ENCODE measurements around the gene TMEM37. TPM values are rescaled to one million over a fixed set of nuclear protein-coding genes. Genes with fewer than 3 reads are reported as not detected.
A peak's percentile ranks its signal among the peaks of the same experiment; 100 is the strongest.

The TMEM37 gene
- total RNA-seq, 1 experiment from 2014 or later: 9.6 TPM

GRCh38 chr2:119475225-119475856 lies 43.7 kb downstream of the TMEM37 start:
- CTCF ChIA-PET: interaction anchor here (0.6 to 3.9 kb wide), 20 partner anchors 10 to 700 kb away, joined by 3 to 145 read pairs (median 8); partner anchors contain the start of genes C2orf76, DBI and TMEM37
- Mint-ChIP-seq H3K27ac (no peak overlapping the region), H3K4me1 (peaks cover 13% of the 10 kb centered on the region), H3K36me3 (no peaks in the 10 kb centered on the region), H3K4me3 (no peak overlapping the region), H3K27me3 (ENCODE audit: low read depth) (no peaks in the 10 kb centered on the region), H3K9me3 (no peaks in the 10 kb centered on the region)
- POLR2A ChIA-PET: no interaction called here
- peak; percentile 61; the same call in 1 of the 2 replicates for TF ChIP-seq ZNF423 (CRISPR knock-in tag; IDR thresholded peaks at IDR 0.05)
- peak; percentile 93; the same call in 1 of the 2 replicates for TF ChIP-seq HMGA2 (CRISPR knock-in tag; IDR thresholded peaks at IDR 0.05)
- TF ChIP-seq, protein P1, sequence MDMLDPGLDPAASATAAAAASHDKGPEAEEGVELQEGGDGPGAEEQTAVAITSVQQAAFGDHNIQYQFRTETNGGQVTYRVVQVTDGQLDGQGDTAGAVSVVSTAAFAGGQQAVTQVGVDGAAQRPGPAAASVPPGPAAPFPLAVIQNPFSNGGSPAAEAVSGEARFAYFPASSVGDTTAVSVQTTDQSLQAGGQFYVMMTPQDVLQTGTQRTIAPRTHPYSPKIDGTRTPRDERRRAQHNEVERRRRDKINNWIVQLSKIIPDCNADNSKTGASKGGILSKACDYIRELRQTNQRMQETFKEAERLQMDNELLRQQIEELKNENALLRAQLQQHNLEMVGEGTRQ (CRISPR knock-in tag; IDR thresholded peaks at IDR 0.05): peak; percentile 76
- TF ChIP-seq ELF4 (CRISPR knock-in tag; IDR thresholded peaks at IDR 0.05; ENCODE audit: low read depth): no peak
- TF ChIP-seq, protein P2, sequence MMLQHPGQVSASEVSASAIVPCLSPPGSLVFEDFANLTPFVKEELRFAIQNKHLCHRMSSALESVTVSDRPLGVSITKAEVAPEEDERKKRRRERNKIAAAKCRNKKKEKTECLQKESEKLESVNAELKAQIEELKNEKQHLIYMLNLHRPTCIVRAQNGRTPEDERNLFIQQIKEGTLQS (CRISPR knock-in tag; conservative IDR thresholded peaks at IDR 0.05): no peak
- TF ChIP-seq, protein P3, sequence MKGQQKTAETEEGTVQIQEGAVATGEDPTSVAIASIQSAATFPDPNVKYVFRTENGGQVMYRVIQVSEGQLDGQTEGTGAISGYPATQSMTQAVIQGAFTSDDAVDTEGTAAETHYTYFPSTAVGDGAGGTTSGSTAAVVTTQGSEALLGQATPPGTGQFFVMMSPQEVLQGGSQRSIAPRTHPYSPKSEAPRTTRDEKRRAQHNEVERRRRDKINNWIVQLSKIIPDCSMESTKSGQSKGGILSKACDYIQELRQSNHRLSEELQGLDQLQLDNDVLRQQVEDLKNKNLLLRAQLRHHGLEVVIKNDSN (CRISPR knock-in tag; IDR thresholded peaks at IDR 0.05): peak; percentile 76
- ATAC-seq (peak; percentile 31), DNase-seq (ENCODE audit: low spot score) (peak; percentile 43)

DNA sequence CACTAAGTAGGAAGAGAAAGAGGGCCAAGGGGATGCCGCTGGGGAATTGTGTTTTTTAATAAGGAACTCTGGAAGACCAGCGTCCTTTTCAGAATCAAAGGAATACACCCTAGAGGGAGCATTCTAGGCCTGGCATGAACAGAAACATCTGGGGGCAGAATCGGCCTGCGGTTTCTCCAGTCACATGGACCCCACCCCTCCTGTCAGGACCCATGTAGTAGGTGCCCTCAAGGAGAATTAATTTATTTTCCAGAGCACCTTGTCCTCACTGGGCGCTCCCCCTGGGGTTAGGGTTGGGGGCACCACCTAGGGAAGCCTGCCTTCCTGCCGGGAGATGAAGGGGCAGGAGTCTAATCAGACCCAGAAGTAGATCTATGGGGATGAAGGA lies 44.2 kb downstream of the TMEM37 start:
- Mint-ChIP-seq H3K9me3 (no peaks in the 10 kb centered on the region), H3K4me1 (peaks cover 11% of the 10 kb centered on the region), H3K27ac (no peak overlapping the region), H3K27me3 (ENCODE audit: low read depth) (no peaks in the 10 kb centered on the region), H3K4me3 (no peak overlapping the region), H3K36me3 (no peaks in the 10 kb centered on the region)
- ChIA-PET CTCF (interaction anchor here (0.6 to 3.9 kb wide), 62 partner anchors 7 to 699 kb away, joined by 3 to 145 read pairs (median 4); partner anchors contain the start of genes C2orf76, DBI, SCTR and TMEM37), POLR2A (interaction anchor here (1.5 kb wide), 1 partner anchor 43 kb away, joined by 3 read pairs; no protein-coding TSS in a partner anchor)
- ATAC-seq (no peak), DNase-seq (ENCODE audit: low spot score) (no peak)
- TF ChIP-seq GABPB1 (CRISPR knock-in tag; IDR thresholded peaks at IDR 0.05): no peak
- no peak for TF ChIP-seq ZNF671 (CRISPR knock-in tag; IDR thresholded peaks at IDR 0.05)
- TF ChIP-seq ATF1 (CRISPR knock-in tag; IDR thresholded peaks at IDR 0.05): no peak
- no peak for TF ChIP-seq RELA (CRISPR knock-in tag; IDR thresholded peaks at IDR 0.05; ENCODE audit: borderline replicate concordance)
- TF ChIP-seq STAT6 (CRISPR knock-in tag; conservative IDR thresholded peaks at IDR 0.05; ENCODE audit: low read depth): no peak
- TF ChIP-seq, protein P4, sequence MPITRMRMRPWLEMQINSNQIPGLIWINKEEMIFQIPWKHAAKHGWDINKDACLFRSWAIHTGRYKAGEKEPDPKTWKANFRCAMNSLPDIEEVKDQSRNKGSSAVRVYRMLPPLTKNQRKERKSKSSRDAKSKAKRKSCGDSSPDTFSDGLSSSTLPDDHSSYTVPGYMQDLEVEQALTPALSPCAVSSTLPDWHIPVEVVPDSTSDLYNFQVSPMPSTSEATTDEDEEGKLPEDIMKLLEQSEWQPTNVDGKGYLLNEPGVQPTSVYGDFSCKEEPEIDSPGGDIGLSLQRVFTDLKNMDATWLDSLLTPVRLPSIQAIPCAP (CRISPR knock-in tag; IDR thresholded peaks at IDR 0.05): no peak
- no peak for TF ChIP-seq ZBTB43 (CRISPR knock-in tag; IDR thresholded peaks at IDR 0.05)
- TF ChIP-seq, protein P3 (CRISPR knock-in tag; IDR thresholded peaks at IDR 0.05): no peak
- no peak for TF ChIP-seq ETV6 (CRISPR knock-in tag; IDR thresholded peaks at IDR 0.05)
- no peak for TF ChIP-seq OVOL2 (CRISPR knock-in tag; IDR thresholded peaks at IDR 0.05; ENCODE audit: borderline replicate concordance)
- TF ChIP-seq ATF2 (CRISPR knock-in tag; IDR thresholded peaks at IDR 0.05; ENCODE audit: borderline replicate concordance, low read depth): no peak
- TF ChIP-seq, protein P2 (CRISPR knock-in tag; conservative IDR thresholded peaks at IDR 0.05): no peak
- no peak for TF ChIP-seq ZNF138 (CRISPR knock-in tag; conservative IDR thresholded peaks at IDR 0.05)

Data from WTC11 (cell line).